ENCODE results near the gene TTYH1.

The TTYH1 gene

GRCh38 chr19:54424660-54425381 is 9.6 kb downstream of the TTYH1 start:
- no peak overlapping the region for H3K4me3 ChIP-seq (ENCODE audit: low read length)
- TF ChIP-seq ZNF274 (IDR thresholded peaks at IDR 0.05; ENCODE audit: low read depth, low read length): no peak

GRCh38 chr19:54425382-54425723 is 10.1 kb downstream of the TTYH1 start:
- no peak overlapping the region for H3K4me3 ChIP-seq (ENCODE audit: low read length)
- no peak for TF ChIP-seq ZNF274 (IDR thresholded peaks at IDR 0.05; ENCODE audit: low read depth, low read length)

DNA sequence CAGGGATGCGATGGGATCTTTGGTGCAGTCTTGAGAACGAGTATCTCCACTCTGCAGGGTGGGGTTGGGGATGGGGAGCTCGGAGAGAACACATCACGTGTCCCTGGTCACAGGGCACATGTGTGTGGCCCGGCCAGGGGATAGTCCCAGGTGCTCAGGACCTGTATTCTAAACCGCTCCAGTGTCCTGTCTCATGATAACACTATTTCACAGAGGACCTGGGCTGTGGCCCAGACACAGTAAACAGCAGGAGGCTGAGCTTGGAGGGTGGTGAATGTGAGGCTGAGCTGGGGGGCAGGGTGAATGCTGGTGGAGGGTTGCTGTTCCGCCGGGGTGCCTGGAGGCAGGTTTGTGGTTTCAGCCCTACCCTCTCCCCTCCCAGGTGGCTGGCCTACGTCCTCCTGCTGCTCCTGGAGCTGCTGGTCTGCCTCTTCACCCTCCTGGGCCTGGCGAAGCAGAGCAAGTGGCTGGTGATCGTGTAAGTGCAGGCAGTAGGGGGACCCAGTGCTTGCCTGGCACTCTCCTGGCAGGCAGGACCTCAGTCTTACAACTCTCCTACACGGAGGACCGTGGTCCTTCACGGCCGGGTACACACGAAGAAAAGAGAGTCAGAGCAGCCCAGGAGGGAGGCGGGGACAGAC is 11.1 kb downstream of the TTYH1 start:
- no peak overlapping the region for H3K4me3 ChIP-seq (ENCODE audit: low read length)
- no peak for TF ChIP-seq ZNF274 (IDR thresholded peaks at IDR 0.05; ENCODE audit: low read depth, low read length)

DNA sequence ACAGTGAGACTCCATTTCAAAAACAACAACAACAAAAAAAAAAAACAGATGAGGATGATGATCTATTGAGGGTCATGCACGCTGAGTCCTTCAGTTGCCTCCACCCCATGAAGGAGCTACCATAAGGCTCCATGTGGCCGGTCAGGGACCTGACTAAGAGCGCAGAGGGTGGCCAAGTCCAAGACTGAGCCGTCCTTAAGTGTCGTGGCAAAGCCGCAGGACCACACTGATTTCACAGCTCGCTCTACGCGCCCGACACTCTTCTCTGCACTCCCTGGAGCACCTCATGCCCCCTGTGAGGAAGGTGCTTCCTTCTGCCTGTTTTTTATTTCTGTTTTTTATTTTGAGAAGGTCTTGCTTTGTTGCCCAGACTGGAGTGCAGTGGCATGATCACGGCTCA is 12.3 kb downstream of the TTYH1 start:
- TF ChIP-seq ZNF274 (IDR thresholded peaks at IDR 0.05; ENCODE audit: low read depth, low read length): no peak
- no peak overlapping the region for H3K4me3 ChIP-seq (ENCODE audit: low read length)

- no peak overlapping the region for H3K4me3 ChIP-seq (ENCODE audit: low read length)
- no peak for TF ChIP-seq ZNF274 (IDR thresholded peaks at IDR 0.05; ENCODE audit: low read depth, low read length)
Observed at GRCh38 chr19:54428323-54429175, 13.3 kb downstream of the TTYH1 start.

DNA sequence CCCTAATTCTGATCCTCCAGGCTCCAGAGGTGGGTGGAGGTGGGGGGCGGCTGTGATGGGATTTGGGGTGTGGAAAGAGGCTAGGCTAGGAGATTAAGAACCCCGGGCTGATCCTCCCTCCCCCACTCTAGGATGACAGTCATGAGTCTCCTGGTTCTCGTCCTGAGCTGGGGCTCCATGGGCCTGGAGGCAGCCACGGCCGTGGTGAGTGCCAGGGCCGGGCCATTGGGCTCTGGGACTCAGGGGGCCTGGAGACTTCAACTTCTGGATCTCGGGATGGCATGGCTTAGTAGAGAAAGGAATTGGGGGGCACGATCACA is 13.9 kb downstream of the TTYH1 start:
- TF ChIP-seq ZNF274 (IDR thresholded peaks at IDR 0.05; ENCODE audit: low read depth, low read length): no peak

DNA sequence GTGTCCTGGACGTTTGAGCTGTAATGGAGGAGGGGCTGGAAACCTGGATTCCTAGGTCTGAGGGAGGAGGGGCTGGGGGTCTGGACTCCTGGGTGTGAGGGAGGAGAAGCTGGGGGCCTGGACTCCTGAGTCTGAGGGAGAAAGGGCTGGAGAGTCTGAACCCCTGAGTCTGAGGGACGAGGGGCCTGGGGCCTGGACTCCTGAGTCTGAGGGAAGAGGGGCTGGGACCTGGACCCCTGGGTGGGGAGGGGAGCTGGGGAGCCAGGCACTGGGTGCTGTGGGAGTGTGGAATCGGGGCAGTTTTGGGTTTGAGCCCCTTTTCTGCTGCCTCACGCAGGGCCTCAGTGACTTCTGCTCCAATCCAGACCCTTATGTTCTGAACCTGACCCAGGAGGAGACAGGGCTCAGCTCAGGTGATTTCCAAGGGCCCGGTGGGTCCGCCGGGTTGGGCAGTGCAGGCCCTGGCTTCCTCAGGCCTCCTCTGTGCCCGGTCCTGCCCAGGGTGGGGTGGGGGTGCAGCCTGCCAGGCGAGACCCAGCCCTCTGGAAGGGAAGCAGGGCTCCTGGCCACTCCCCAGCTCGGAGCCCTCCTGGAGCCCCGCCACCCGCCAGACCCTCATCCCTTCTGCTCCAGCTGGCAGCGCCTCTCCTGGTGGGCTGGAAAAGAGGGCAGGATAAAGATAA is 14.4 kb downstream of the TTYH1 start:
- H3K4me3 ChIP-seq (ENCODE audit: low read length): no peak overlapping the region

More for the DNA sequence above, 13.9 kb downstream of the TTYH1 start:
- no peak overlapping the region for H3K4me3 ChIP-seq (ENCODE audit: low read length)

DNA sequence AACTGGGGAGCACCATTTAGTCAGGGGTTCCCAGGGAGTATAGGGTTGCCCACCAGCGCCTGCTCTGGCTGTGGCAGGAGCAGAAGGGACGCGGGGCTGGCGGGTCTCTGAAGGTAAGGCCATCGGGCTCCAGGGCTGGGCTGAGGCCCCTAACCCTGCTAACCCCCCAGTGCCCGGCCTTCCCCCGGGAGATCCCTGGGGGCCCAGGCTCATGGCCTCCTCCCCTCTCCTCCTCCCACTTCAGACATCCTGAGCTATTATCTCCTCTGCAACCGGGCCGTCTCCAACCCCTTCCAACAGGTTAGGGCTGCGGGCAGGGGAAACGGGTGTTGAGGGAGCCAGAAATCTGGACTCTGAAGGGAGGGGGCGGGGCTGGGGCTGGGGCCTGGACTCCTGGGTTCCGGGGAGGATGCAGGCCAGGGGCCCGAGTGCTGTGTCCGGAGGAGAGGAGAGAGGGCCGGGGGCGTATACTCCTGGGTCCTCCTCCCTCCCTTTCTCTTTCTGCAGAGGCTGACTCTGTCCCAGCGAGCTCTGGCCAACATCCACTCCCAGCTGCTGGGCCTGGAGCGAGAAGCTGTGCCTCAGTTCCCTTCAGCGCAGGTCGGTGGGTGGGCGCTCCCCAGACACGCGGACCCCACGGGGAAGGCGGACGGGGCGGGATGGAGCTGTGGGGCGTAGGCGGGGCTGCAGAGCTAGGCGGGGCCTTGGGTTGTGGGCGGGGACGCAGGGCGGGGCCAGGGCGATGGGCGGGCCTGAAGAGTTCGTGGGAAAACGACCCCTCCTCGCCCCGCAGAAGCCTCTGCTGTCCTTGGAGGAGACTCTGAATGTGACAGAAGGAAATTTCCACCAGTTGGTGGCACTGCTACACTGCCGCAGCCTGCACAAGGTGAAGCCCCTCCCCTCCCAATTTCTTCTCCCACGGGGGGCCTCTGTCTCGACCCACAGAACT is 15.3 kb downstream of the TTYH1 start:
- no peak overlapping the region for H3K4me3 ChIP-seq (ENCODE audit: low read length)
- no peak for TF ChIP-seq ZNF274 (IDR thresholded peaks at IDR 0.05; ENCODE audit: low read depth, low read length)

More for the DNA sequence above, 14.4 kb downstream of the TTYH1 start:
- no peak for TF ChIP-seq ZNF274 (IDR thresholded peaks at IDR 0.05; ENCODE audit: low read depth, low read length)

- H3K4me3 ChIP-seq (ENCODE audit: low read length): no peak overlapping the region
- TF ChIP-seq ZNF274 (IDR thresholded peaks at IDR 0.05; ENCODE audit: low read depth, low read length): no peak
Observed at GRCh38 chr19:54431255-54431838, 16.1 kb downstream of the TTYH1 start.

- H3K4me3 ChIP-seq (ENCODE audit: low read length): no peak overlapping the region
- TF ChIP-seq ZNF274 (IDR thresholded peaks at IDR 0.05; ENCODE audit: low read depth, low read length): no peak
Observed at GRCh38 chr19:54432144-54432738, 17.0 kb downstream of the TTYH1 start.

GRCh38 chr19:54433697-54434096 is 18.4 kb downstream of the TTYH1 start:
- H3K4me3 ChIP-seq (ENCODE audit: low read length): no peak overlapping the region
- no peak for TF ChIP-seq ZNF274 (IDR thresholded peaks at IDR 0.05; ENCODE audit: low read depth, low read length)

DNA sequence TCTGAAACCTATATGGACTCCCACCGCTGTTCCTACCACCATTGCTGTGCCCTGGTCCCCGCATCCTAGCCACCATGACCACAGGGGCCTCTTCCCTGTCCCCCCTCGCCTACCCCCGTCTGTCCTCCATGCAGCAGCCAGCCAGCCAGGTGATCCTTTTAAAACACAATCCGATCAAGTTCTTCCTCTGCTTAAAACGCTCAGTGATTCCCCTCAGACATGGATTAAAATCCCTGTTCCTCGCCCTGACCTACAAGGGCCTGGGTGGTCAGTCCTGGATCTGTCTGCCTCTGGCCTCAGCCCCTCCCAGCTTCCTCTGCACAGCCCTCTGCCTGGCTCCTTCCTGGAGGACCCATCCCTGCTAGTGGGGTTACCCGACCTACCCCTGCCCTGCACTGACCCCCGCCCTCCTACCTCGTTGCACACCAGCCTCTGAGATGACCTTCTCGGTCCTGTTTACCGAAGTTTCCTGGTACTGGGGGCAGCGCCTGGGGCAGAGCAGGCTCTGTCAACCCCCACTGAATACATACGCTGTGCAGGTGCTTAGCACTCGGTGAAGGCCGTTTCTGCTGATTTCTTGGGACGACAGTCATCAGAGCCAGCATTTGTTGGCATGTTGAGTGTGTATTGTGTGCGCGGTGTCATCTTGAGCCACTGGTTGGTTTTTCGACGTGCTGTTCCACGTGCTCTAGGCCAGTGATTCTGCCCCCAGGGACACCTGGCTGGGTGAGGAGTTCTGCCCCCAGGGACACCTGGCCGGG is 19.0 kb downstream of the TTYH1 start:
- no peak for TF ChIP-seq ZNF274 (IDR thresholded peaks at IDR 0.05; ENCODE audit: low read depth, low read length)
- H3K4me3 ChIP-seq (ENCODE audit: low read length): no peak overlapping the region
